Immature natural killer cell (primary cell): ENCODE results near the gene OLA1. TPM values are rescaled to one million over a fixed set of nuclear protein-coding genes. Genes with fewer than 3 reads are reported as not detected.

Experiments used
- DNase-seq, 3 donors: peaks; one replicate each; pipeline ENCODE4 v3.0.0; 2022; ENCODE audit warnings: mixed read lengths in 1 of 3
- H3K27ac Mint-ChIP-seq, 6 donors: one replicate each; pipeline ENCODE4 v1.8.0; 2020; ENCODE audit warnings: mixed read lengths in 6 of 6, mild to moderate bottlenecking in 5 of 6, inconsistent platforms in 4 of 6, moderate library complexity in 3 of 6
- H3K27me3 Mint-ChIP-seq, 3 donors: one replicate each; pipeline ENCODE4 v1.8.0; 2020 to 2021; ENCODE audit warnings: low read depth in 3 of 3, mild to moderate bottlenecking in 3 of 3, mixed read lengths in 3 of 3, moderate library complexity in 3 of 3, inconsistent platforms in 1 of 3
- H3K36me3 Mint-ChIP-seq, 3 donors: one replicate each; pipeline ENCODE4 v1.8.0; 2020; ENCODE audit warnings: mixed read lengths in 3 of 3, inconsistent platforms in 2 of 3, mild to moderate bottlenecking in 2 of 3
- H3K4me1 Mint-ChIP-seq, 2 donors: one replicate each; pipeline ENCODE4 v1.8.0; 2020; ENCODE audit warnings: inconsistent platforms in 2 of 2, mild to moderate bottlenecking in 2 of 2, mixed read lengths in 2 of 2, moderate library complexity in 1 of 2
- H3K4me3 Mint-ChIP-seq, 5 donors: one replicate each; pipeline ENCODE4 v1.8.0; 2020; ENCODE audit warnings: mild to moderate bottlenecking in 5 of 5, mixed read lengths in 5 of 5, inconsistent platforms in 3 of 5, moderate library complexity in 3 of 5
- H3K9me3 Mint-ChIP-seq, 6 donors: one replicate each; pipeline ENCODE4 v1.8.0; 2020; ENCODE audit warnings: mild to moderate bottlenecking in 6 of 6, mixed read lengths in 6 of 6, inconsistent platforms in 4 of 6, moderate library complexity in 3 of 6
- polyA plus RNA-seq, 3 donors: library from polyadenylated mRNA; unstranded; fragments of 300-500 nt; fragmentation: Illumina TruSeq; gene quantifications; one replicate each; pipeline ENCODE4 v1.2.3, GENCODE V29; 2021

OLA1 gene
- polyA plus RNA-seq, 3 donors from 2014 or later: 80.6 to 95.7 (median 84.3) TPM

DNA sequence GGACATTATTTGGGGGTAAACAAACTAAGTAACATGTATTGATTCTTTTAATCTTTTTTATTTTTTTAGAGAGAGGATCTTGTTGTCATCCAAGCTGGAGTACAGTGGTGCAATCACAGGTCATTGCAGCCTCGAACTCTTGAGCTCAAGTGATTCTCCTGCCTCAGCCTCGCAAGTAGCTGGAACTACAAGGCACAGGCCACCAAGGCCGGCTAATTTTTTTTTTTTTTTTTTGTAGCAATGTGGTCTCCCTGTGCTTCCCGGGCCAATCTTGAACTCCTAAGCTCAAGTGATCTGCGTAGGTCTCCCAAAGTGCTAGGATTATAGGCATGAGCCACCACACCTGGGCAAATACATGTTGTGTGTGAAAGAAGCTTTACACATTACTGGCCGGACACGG is 29.6 kb downstream of the OLA1 start:
- H3K36me3 Mint-ChIP-seq: peaks cover 0 to 10% (median 5%) of the 10 kb centered on the region in 3 donors
- DNase-seq: no peak
- peaks cover 0 to 2% of the 10 kb centered on the region in 2 donors for H3K4me1 Mint-ChIP-seq
- H3K27me3 Mint-ChIP-seq: no peaks in the 10 kb centered on the region
- H3K9me3 Mint-ChIP-seq: no peaks in the 10 kb centered on the region
- no peak overlapping the region for H3K4me3 Mint-ChIP-seq
- H3K27ac Mint-ChIP-seq: no peak overlapping the region

DNA sequence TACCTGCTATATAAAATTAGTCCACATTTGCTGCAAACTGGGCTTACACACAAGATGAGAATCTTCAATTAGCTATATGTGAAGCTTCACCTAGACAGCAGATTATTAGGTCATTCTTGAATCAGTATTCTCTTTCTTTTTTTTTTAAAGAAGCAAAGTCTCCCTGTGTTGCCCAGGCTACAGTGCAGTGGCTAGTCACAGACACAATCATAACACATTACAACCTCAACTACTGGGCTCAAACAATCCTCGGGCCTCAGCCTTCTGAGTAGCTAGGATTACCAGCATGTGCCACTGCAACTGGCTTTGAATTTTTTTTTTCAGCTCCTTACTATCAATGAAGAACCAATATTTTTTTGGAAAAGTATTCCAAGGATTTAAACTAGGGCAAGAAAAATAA is 30.5 kb downstream of the OLA1 start:
- H3K36me3 Mint-ChIP-seq: peaks cover 0 to 10% (median 5%) of the 10 kb centered on the region in 3 donors
- no peaks in the 10 kb centered on the region for H3K27me3 Mint-ChIP-seq
- H3K27ac Mint-ChIP-seq: no peak overlapping the region
- peaks cover 0 to 2% of the 10 kb centered on the region in 2 donors for H3K4me1 Mint-ChIP-seq
- H3K4me3 Mint-ChIP-seq: no peak overlapping the region
- DNase-seq: no peak
- no peaks in the 10 kb centered on the region for H3K9me3 Mint-ChIP-seq

DNA sequence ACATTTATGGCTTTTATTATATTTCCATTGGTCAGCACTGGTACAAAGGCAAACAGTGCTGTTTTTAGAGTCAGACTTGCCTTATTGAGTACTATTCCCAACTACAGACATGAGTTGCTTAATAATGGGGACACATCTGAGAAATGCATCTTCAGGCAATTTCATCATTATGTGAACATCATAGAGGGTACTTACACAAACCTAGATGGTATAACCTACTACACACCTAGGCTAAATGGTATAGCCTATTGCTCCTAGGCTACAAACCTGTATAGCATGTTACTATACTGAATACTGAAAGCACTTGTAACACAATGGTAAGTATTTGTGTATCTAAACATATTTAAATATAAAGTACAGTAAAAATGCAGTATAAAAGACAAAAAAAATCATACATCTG is 36.4 kb downstream of the OLA1 start:
- Mint-ChIP-seq H3K9me3 (no peaks in the 10 kb centered on the region), H3K36me3 (no peaks in the 10 kb centered on the region), H3K4me1 (peaks cover 4 to 11% of the 10 kb centered on the region in 2 donors), H3K27ac (no peak overlapping the region), H3K4me3 (no peak overlapping the region), H3K27me3 (peaks cover 0 to 3% (median 0%) of the 10 kb centered on the region in 3 donors)
- no peak for DNase-seq

DNA sequence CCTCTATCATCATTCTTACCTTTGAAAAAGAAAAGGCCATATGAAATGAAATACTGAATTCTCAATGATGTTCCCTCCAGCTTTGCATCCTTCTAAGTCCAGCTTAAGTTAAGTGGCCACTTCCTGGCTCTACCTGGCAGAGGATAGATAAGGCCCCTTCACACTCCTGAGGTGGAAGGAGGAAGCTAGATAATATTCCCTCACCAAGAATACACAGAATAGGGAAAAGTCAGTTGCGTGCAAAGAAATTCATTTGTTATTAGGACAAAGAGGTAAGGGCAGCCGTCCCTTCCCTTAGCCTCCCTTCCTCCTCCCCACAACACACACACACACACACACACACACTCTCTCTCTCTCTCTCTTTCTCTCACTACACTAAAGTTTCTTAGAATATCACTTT is 37.5 kb downstream of the OLA1 start:
- peak overlapping the region in 1 of 6 donors; percentile 37 for H3K27ac Mint-ChIP-seq
- no peaks in the 10 kb centered on the region for H3K36me3 Mint-ChIP-seq
- H3K4me3 Mint-ChIP-seq: no peak overlapping the region
- H3K27me3 Mint-ChIP-seq: peaks cover 0 to 3% (median 0%) of the 10 kb centered on the region in 3 donors
- peaks cover 4 to 14% of the 10 kb centered on the region in 2 donors for H3K4me1 Mint-ChIP-seq
- no peak for DNase-seq
- no peaks in the 10 kb centered on the region for H3K9me3 Mint-ChIP-seq

DNA sequence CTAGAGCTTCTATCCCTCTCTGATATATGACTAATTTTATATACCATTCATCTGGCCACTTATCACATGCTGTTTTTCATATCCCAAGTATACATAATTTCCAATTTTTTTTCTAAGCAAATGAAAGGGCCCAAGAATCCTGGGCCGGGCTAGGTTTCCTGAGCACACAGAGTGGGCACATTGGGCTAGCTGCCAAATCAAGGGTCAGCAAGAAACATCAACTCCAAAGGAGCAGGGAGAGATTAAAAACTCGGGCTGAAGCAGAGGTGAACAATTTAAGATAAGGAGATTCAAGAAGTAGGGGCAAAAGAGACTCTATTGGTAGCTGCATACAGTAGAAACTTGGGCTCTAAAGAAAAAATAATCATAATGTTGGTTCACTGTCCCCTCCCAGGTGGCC is 39.0 kb downstream of the OLA1 start:
- Mint-ChIP-seq H3K36me3 (no peaks in the 10 kb centered on the region), H3K27me3 (peaks cover 0 to 3% (median 0%) of the 10 kb centered on the region in 3 donors)

DNA sequence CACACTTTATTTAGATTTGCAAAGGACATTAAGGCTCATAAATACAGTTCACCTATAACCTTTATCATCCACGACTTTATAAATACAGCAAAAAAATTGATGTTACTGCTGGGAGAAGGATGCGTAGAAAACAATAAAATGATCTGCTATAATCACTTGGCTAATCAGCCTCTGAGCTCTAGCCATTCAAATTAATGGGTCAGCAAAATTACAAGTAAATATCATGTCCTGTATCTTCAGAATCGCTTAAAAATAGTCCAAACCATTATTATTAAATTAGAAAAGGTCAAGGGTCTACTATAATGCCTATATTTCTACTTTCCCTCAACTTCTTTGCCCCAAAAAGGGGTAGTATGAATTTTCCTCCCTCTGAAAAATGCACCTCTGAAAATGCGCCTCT is 40.3 kb downstream of the OLA1 start:
- DNase-seq: no peak
- no peaks in the 10 kb centered on the region for H3K9me3 Mint-ChIP-seq
- peaks cover 0 to 3% (median 0%) of the 10 kb centered on the region in 3 donors for H3K27me3 Mint-ChIP-seq
- H3K36me3 Mint-ChIP-seq: no peaks in the 10 kb centered on the region
- no peak overlapping the region for H3K4me3 Mint-ChIP-seq
- H3K27ac Mint-ChIP-seq: no peak overlapping the region
- peaks cover 4 to 23% of the 10 kb centered on the region in 2 donors for H3K4me1 Mint-ChIP-seq

More for the DNA sequence above, 39.0 kb downstream of the OLA1 start:
- peaks cover 4 to 23% of the 10 kb centered on the region in 2 donors for H3K4me1 Mint-ChIP-seq
- no peak overlapping the region for H3K4me3 Mint-ChIP-seq
- no peak overlapping the region for H3K27ac Mint-ChIP-seq
- DNase-seq: no peak
- no peaks in the 10 kb centered on the region for H3K9me3 Mint-ChIP-seq

DNA sequence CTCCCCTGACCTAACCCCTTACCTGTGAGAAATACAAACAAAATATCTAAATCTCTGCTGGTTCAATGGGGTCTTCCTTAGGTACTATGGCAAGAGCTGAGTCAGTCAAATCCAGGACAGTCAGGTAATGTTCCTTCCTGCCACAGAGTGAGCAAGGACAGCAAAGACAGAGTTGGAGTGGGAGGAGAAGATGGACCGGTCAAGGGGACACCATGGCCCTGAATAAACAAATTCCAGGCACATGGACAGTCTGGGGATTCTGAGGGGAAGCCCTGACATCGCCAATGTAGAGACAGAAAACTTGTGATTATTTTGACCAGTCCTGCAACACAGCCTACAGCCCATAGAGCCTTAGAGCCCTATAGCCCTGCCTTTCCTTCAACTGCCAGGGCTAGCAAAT is 42.8 kb downstream of the OLA1 start:
- Mint-ChIP-seq H3K4me3 (no peak overlapping the region), H3K27me3 (no peaks in the 10 kb centered on the region), H3K4me1 (peaks cover 2 to 18% of the 10 kb centered on the region in 2 donors), H3K9me3 (no peaks in the 10 kb centered on the region), H3K27ac (peak overlapping the region in 1 of 6 donors; percentile 47), H3K36me3 (peaks cover 0 to 6% (median 0%) of the 10 kb centered on the region in 3 donors)
- no peak for DNase-seq

DNA sequence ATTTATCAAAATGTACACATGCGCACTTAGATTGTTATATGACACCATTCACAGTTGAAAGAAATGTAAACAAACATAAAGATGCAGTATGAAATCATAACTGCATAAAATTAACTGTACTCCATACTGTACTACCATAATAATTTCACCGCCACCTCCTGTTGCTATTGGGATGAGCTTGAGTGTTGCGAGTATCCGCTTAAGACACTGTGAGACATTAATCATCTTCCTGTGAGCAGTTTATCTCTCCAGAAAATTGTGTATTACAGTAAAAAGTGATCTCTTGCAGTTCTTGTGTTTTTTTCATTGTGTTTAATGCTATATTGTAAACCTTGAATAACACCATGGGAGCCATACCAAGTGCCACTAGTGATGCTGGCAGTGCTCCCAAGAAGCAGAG is 46.1 kb downstream of the OLA1 start:
- Mint-ChIP-seq H3K9me3 (no peaks in the 10 kb centered on the region), H3K4me3 (no peak overlapping the region), H3K4me1 (peaks cover under 1 to 15% of the 10 kb centered on the region in 2 donors), H3K27me3 (no peaks in the 10 kb centered on the region), H3K27ac (no peak overlapping the region), H3K36me3 (peaks cover 0 to 6% (median 0%) of the 10 kb centered on the region in 3 donors)
- no peak for DNase-seq

DNA sequence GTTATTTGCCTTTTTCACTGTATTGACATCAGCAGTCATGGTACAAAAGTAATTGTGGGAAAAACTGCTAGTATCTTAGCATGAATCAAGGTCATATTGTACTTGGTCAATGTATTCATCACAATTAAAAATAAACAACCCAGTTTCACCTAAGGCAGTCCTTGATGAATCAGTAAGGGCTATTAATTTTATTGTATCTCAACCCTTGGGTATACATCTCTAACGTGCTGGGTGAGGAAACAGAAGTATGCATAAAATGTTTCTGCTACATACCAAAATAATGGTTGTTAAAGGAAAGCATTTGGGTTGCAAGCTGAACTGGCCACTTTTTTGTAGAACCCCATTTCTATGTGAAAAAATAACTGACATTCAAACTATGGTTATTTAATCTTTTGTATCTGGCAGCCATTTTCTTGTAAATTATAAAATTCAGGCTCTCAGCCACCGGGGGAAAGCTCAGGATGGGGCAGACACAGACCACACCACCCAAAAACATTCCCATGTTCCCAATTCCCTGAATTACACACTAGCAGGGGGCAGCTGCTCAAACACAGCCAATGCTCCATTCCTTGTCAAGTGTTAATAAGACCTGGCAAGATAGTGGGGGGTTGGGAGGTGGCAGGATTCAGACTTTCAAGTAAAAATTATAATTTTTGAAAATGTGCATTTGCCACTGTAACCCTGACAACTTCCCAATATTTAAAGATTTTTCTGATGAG is 49.3 kb downstream of the OLA1 start:
- Mint-ChIP-seq H3K27me3 (no peaks in the 10 kb centered on the region), H3K4me3 (no peak overlapping the region), H3K27ac (no peak overlapping the region), H3K36me3 (peaks cover 0 to 6% (median 4%) of the 10 kb centered on the region in 3 donors), H3K4me1 (no peaks in the 10 kb centered on the region), H3K9me3 (no peaks in the 10 kb centered on the region)
- no peak for DNase-seq

DNA sequence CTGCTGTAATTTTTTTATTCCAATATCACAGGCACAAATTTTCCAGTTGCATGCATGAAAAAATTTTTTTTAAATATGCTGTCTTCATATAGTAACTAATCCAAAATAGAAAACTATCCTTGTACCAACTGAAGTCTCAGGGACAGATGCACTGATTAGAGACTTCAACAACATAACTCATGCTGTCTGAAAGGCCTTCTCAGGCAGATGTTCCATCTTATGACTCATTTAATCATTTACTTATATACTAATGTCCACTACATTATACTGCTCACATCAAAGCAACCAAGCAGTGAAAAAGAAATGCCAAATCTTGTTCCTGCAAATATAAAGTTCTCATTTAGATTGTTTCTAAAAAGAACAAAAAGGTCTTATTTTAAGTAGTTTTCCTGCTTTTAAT is 53.1 kb downstream of the OLA1 start:
- H3K4me3 Mint-ChIP-seq: no peak overlapping the region
- no peak for DNase-seq
- H3K4me1 Mint-ChIP-seq: peaks cover 0 to 6% of the 10 kb centered on the region in 2 donors
- H3K27me3 Mint-ChIP-seq: no peaks in the 10 kb centered on the region
- H3K27ac Mint-ChIP-seq: no peak overlapping the region
- H3K9me3 Mint-ChIP-seq: no peaks in the 10 kb centered on the region
- H3K36me3 Mint-ChIP-seq: peaks cover 0 to 4% (median 0%) of the 10 kb centered on the region in 3 donors

DNA sequence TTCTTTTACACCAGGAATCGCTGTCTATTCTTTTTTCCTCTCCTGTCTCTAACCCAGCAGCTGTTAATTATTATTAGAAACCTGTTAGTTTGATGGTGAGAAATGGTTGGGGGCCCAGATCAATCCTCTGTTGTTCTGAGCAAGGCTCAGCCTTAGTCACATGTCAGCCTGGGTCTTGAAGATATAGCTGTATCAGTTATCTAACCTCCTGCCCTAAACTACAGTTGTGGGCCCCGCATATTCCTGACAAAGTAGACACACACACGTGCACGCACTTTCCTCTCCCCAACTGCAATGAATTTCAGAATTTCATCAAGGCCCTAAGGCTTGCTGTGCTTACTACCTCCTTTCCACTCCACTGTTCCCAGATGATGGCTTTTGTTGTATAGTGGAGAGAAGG is 54.6 kb downstream of the OLA1 start:
- H3K9me3 Mint-ChIP-seq: no peaks in the 10 kb centered on the region
- peaks cover 0 to 4% (median 0%) of the 10 kb centered on the region in 3 donors for H3K36me3 Mint-ChIP-seq
- H3K4me3 Mint-ChIP-seq: no peak overlapping the region
- no peak overlapping the region for H3K27ac Mint-ChIP-seq
- DNase-seq: no peak
- peaks cover 0 to 1% (median 0%) of the 10 kb centered on the region in 3 donors for H3K27me3 Mint-ChIP-seq
- H3K4me1 Mint-ChIP-seq: peaks cover 4 to 17% of the 10 kb centered on the region in 2 donors

DNA sequence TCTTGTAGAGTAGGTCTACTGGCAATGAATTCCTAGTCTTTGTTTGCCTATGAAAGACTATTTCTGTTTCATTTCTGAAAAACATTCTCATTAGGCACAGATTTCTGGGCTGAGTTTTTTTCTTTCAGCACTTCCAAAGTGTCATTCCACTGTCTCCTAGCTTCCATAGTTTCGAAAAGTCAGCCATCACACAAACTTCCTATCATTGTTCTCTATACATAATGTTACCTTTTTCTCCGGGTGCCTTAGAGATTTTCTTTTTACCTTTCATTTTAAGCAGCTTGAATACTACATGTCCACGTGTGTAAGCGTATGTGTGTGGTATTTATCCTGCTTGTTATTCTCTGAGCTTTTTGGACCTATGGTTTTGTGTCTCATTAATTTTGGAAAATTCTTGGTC is 55.7 kb downstream of the OLA1 start:
- no peak for DNase-seq
- no peaks in the 10 kb centered on the region for H3K9me3 Mint-ChIP-seq
- H3K4me1 Mint-ChIP-seq: peaks cover 4 to 17% of the 10 kb centered on the region in 2 donors
- peaks cover 0 to 1% (median 0%) of the 10 kb centered on the region in 3 donors for H3K27me3 Mint-ChIP-seq
- no peak overlapping the region for H3K4me3 Mint-ChIP-seq
- H3K27ac Mint-ChIP-seq: no peak overlapping the region
- H3K36me3 Mint-ChIP-seq: peaks cover 0 to 4% (median 3%) of the 10 kb centered on the region in 3 donors

DNA sequence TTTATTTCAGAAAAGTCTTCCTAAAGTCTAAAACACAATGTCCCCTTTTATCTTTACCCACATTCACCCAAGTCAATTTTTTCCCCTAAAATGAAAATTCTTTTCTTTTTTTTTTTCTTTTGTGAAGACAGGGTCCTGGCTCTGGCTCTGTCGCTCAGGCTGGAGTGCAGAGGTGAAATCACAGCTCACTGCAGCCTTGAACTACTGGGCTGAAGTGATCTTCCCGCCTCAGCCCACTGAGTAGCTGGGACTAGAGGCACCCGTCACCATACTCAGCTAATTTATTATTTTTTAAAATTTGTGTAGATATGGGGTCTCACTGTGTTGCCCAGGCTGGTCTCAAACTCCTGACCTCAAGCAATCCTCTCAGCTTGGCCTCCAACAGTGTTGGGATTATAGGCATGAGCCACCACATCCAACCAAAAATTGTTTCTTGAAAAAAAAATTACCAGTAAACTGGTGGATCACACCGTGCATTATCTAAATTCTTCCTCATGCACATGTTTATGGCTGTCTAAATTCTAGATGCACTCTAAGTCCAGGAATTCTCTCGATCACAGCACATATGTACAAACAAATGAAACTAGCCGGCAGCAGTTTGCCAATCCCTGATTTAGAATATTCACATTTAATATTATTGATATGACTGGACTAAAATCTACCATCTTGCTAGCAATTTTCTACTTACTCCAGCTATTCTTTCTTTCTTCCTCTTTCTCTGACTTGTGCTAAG is 56.8 kb downstream of the OLA1 start:
- no peak for DNase-seq
- H3K27ac Mint-ChIP-seq: no peak overlapping the region
- H3K4me3 Mint-ChIP-seq: no peak overlapping the region
- peaks cover 0 to 1% (median 0%) of the 10 kb centered on the region in 3 donors for H3K27me3 Mint-ChIP-seq
- H3K9me3 Mint-ChIP-seq: no peaks in the 10 kb centered on the region
- H3K36me3 Mint-ChIP-seq: peaks cover 0 to 6% (median 4%) of the 10 kb centered on the region in 3 donors
- peaks cover 4 to 17% of the 10 kb centered on the region in 2 donors for H3K4me1 Mint-ChIP-seq

DNA sequence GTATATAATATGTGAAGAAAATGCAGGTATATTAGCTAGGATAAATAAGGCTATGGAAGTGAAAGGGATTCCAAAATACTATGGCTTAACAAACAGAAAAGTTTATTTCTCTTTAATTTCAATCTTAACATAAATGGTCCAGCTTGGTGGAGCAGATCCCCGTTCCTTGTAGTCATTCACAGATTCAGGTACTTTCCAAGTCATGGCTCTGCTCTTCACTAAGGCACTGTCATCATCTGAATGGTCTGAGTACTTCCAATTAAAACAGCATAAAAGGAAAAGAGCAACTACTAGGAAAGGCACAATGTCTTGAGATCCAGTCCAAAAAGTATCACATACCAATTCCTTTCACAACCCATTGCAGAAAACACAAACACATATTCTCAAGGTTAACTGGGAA is 63.4 kb downstream of the OLA1 start:
- H3K4me1 Mint-ChIP-seq: peaks cover 6 to 17% of the 10 kb centered on the region in 2 donors
- H3K27ac Mint-ChIP-seq: no peak overlapping the region
- no peaks in the 10 kb centered on the region for H3K9me3 Mint-ChIP-seq
- no peak overlapping the region for H3K4me3 Mint-ChIP-seq
- peaks cover 8 to 24% (median 10%) of the 10 kb centered on the region in 3 donors for H3K36me3 Mint-ChIP-seq
- peaks cover 0 to 1% (median 0%) of the 10 kb centered on the region in 3 donors for H3K27me3 Mint-ChIP-seq
- DNase-seq: no peak
